Measurements from ENCODE around the gene HSPA1A. TPM values are rescaled to one million over a fixed set of nuclear protein-coding genes. Genes with fewer than 3 reads are reported as not detected.

Gene HSPA1A
- total and polyA plus RNA-seq, 9 of the 15 experiments (the other 6 are each of a cell fraction or from before 2014, with no cell fraction given) = 2.2 to 273 (median 107) TPM

DNA sequence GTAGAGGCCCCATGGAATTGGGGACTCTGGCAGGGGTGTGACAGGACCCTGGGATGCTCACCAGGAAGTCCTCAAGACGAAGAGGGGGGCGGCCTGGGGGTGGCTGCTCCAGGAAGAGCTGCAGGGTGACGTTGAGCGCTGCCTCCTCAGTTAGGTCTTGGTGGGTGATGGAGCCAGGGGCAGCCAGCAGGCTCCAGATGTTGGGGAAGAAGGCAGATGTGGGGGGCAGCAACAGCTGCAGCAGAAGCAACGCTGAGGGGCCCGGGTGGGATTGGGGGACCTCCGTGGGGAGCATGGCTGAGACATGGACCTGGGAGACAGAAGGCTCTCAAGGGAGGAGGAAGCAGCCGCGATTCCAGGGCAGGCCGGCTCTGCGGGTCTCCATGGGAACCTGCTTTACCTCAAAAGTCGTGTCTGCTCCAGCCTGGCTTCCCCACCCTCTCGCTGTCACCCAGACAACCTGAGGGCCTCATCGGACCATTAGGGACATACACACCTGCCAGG lies 38.8 kb upstream of the HSPA1A start (continued):
- TF ChIP-seq TAF15 (IDR thresholded peaks at IDR 0.05; ENCODE audit: low read depth, low read length) (0 out of 2 replicates have a peak, but pooled peaks have one; percentile 10), ZNF644 (tag; IDR thresholded peaks at IDR 0.05; ENCODE audit: low read depth) (no peak), SRSF3 (IDR thresholded peaks at IDR 0.05; ENCODE audit: insufficient read depth, low read length) (peak; percentile 24; the same call in 1 of the 2 replicates), RBM17 (IDR thresholded peaks at IDR 0.05; ENCODE audit: borderline replicate concordance, low read depth, low read length) (no peak), EZH2 (IDR thresholded peaks at IDR 0.05; ENCODE audit: borderline replicate concordance, low read depth, low read length) (no peak), ZBTB2 (IDR thresholded peaks at IDR 0.05) (no peak), ZNF57 (CRISPR knock-in tag; IDR thresholded peaks at IDR 0.05) (0 out of 2 replicates have a peak, but pooled peaks have one; percentile 27), BRF2 (IDR thresholded peaks at IDR 0.05; ENCODE audit: borderline replicate concordance, insufficient read depth, insufficient read length) (no peak), CBX3 (IDR thresholded peaks at IDR 0.05; ENCODE audit: borderline replicate concordance in 1 of 2, low read length in 2 of 2) (no peak), LCOR (CRISPR knock-in tag; IDR thresholded peaks at IDR 0.05) (no peak), TAF9B (IDR thresholded peaks at IDR 0.05; ENCODE audit: partially characterized antibody) (no peak), BMI1 (IDR thresholded peaks at IDR 0.05; ENCODE audit: low read length) (no peak), ZNF586 (CRISPR knock-in tag; conservative IDR thresholded peaks at IDR 0.05) (no peak), HDAC1 (IDR thresholded peaks at IDR 0.05) (no peak), KDM5B (IDR thresholded peaks at IDR 0.05; ENCODE audit: insufficient replicate concordance, low read depth, low read length) (peak; percentile 10), SAP30 (IDR thresholded peaks at IDR 0.05; ENCODE audit: borderline replicate concordance, insufficient read depth, low read depth, low read length, poor library complexity, severe bottlenecking) (no peak), ATF1 (CRISPR knock-in tag; IDR thresholded peaks at IDR 0.05) (no peak), ATF1 (tag; IDR thresholded peaks at IDR 0.05) (no peak), TRIM24 (IDR thresholded peaks at IDR 0.05) (no peak), ARID2 (IDR thresholded peaks at IDR 0.05) (no peak), MECOM (CRISPR knock-in tag; IDR thresholded peaks at IDR 0.05) (0 out of 2 replicates have a peak, but pooled peaks have one; percentile 31)
- TF ChIP-seq, protein P1, sequence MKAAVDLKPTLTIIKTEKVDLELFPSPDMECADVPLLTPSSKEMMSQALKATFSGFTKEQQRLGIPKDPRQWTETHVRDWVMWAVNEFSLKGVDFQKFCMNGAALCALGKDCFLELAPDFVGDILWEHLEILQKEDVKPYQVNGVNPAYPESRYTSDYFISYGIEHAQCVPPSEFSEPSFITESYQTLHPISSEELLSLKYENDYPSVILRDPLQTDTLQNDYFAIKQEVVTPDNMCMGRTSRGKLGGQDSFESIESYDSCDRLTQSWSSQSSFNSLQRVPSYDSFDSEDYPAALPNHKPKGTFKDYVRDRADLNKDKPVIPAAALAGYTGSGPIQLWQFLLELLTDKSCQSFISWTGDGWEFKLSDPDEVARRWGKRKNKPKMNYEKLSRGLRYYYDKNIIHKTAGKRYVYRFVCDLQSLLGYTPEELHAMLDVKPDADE (conservative IDR thresholded peaks at IDR 0.05; ENCODE audit: control insufficient read depth, low read depth, low read length) = 0 out of 2 replicates have a peak, but pooled peaks have one; percentile 15
- TF ChIP-seq, protein P2, sequence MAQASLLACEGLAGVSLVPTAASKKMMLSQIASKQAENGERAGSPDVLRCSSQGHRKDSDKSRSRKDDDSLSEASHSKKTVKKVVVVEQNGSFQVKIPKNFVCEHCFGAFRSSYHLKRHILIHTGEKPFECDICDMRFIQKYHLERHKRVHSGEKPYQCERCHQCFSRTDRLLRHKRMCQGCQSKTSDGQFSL (CRISPR knock-in tag; IDR thresholded peaks at IDR 0.05) = no peak
- TF ChIP-seq, protein P2 (tag; IDR thresholded peaks at IDR 0.05) = no peak
